GM23248 (cell line): ENCODE results near the gene COL12A1.

Experiments used
- EZH2 ChIP-seq: fragments of 200-600 bp; sonication (generic); IDR thresholded peaks from 2 replicates; pipeline ENCODE4 v1.6.1; 2018; ENCODE audit warnings: antibody characterized with exemption, mild to moderate bottlenecking; ENCODE audit not compliant: insufficient read depth, poor library complexity, severe bottlenecking
- EZH2phosphoT487 ChIP-seq: fragments of 200-600 bp; sonication (generic); IDR thresholded peaks from 2 replicates; pipeline ENCODE4 v1.6.1; 2018; ENCODE audit warnings: antibody characterized with exemption, moderate library complexity, mild to moderate bottlenecking, low read depth; ENCODE audit not compliant: insufficient read depth

DNA sequence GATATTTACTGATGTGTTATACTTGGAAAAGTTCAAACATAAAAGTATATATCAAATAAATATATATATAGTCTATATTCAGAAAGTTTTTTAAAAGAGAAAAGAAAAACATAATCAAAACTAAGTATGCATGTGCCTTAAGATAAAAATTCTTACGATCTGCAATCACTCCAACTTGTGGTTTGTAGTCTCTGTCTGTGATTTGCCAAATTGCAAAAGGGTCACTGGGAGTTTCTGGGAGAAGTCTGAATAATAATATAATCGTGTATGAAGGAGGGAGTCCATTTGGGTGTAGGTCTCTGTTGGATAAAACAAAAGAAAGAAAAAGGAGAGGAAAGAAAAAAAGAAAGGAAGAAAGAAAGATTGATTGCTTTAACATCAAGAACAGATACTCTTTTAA is 92.4 kb downstream of the COL12A1 start:
- TF ChIP-seq EZH2 (no peak), EZH2phosphoT487 (no peak)
